Nephron (organoid): Measurements from ENCODE around the gene TOX3.

ENCODE experiments used
- H3K27ac Mint-ChIP-seq, 3 experiments: 2 replicates each; pipeline ENCODE4 v1.8.0; 2020; ENCODE audit warnings: mixed read lengths in 3 of 3, mild to moderate bottlenecking in 2 of 3, moderate library complexity in 1 of 3
- H3K27me3 Mint-ChIP-seq: 2 replicates; pipeline ENCODE4 v1.8.0; 2021; ENCODE audit warnings: low read depth, mild to moderate bottlenecking, moderate library complexity, mixed read lengths
- H3K36me3 Mint-ChIP-seq: 2 replicates; pipeline ENCODE4 v1.8.0; 2020; ENCODE audit warnings: low read depth, mixed read lengths
- H3K4me1 Mint-ChIP-seq: 2 replicates; pipeline ENCODE4 v1.8.0; 2020; ENCODE audit warnings: mixed read lengths
- H3K4me3 Mint-ChIP-seq, 3 experiments: 2 replicates each; pipeline ENCODE4 v1.8.0; 2020; ENCODE audit warnings: mild to moderate bottlenecking in 3 of 3, mixed read lengths in 3 of 3, moderate library complexity in 2 of 3
- H3K9me3 Mint-ChIP-seq: 2 replicates; pipeline ENCODE4 v1.8.0; 2020; ENCODE audit warnings: mixed read lengths
- TF ChIP-seq, protein P1 (sequence below), 3 experiments: fragments of 200-600 bp; sonication (generic); IDR thresholded peaks; one replicate each; pipeline ENCODE4 v1.5.0; 2021; ENCODE audit warnings: antibody characterized with exemption in 3 of 3; ENCODE audit not compliant: unreplicated experiment in 3 of 3

The TOX3 gene

DNA sequence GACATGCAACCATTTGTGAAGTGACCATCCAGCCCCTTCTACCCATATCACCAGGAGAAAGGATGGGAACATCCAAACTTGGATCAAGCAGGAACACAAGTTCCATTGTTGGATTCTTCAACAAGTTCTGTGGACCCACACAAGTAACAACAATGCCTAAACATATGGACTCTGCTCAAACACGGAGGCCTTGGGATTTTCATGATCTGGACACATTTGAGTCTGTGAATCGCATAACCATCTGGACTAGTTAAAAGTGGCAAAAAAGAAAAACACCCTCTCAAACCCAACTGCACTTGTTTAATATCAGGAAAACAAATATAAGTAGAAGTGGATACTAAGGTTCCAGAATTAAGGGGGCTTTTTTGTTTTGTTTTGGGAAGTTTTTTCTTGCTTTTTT, 70.8 kb downstream of the TOX3 start:
- no peak overlapping the region for H3K27ac Mint-ChIP-seq
- no peaks in the 10 kb centered on the region for H3K36me3 Mint-ChIP-seq
- no peaks in the 10 kb centered on the region for H3K4me1 Mint-ChIP-seq
- TF ChIP-seq, protein P1, sequence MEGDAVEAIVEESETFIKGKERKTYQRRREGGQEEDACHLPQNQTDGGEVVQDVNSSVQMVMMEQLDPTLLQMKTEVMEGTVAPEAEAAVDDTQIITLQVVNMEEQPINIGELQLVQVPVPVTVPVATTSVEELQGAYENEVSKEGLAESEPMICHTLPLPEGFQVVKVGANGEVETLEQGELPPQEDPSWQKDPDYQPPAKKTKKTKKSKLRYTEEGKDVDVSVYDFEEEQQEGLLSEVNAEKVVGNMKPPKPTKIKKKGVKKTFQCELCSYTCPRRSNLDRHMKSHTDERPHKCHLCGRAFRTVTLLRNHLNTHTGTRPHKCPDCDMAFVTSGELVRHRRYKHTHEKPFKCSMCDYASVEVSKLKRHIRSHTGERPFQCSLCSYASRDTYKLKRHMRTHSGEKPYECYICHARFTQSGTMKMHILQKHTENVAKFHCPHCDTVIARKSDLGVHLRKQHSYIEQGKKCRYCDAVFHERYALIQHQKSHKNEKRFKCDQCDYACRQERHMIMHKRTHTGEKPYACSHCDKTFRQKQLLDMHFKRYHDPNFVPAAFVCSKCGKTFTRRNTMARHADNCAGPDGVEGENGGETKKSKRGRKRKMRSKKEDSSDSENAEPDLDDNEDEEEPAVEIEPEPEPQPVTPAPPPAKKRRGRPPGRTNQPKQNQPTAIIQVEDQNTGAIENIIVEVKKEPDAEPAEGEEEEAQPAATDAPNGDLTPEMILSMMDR (IDR thresholded peaks at IDR 0.05; ENCODE audit: unreplicated experiment in 3 of 3): no peak
- no peaks in the 10 kb centered on the region for H3K9me3 Mint-ChIP-seq
- no peaks in the 10 kb centered on the region for H3K27me3 Mint-ChIP-seq
- no peak overlapping the region for H3K4me3 Mint-ChIP-seq

DNA sequence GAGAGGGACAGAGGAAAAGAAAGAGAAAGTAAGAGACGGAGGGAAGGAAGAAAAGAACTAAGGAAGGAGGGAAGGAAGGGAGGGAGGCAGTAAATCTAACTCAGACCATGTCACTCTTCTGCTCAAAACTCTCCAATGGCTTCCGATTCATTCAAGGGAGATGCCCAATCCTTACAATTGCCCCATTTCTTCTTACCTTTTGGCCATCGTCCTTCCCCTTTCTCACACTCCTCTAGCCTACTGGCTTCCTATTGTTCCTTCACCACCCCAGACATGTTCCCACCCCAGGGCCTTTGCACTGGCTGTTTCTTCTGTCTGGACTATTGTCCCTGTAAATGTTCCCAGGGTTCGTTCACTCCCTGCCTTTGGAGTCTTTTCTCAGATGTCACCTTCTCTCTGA, 72.3 kb downstream of the TOX3 start:
- Mint-ChIP-seq H3K27me3 (no peaks in the 10 kb centered on the region), H3K36me3 (no peaks in the 10 kb centered on the region), H3K4me1 (no peaks in the 10 kb centered on the region), H3K4me3 (no peak overlapping the region), H3K27ac (no peak overlapping the region), H3K9me3 (no peaks in the 10 kb centered on the region)
- TF ChIP-seq, protein P1 (IDR thresholded peaks at IDR 0.05; ENCODE audit: unreplicated experiment in 3 of 3): no peak

DNA sequence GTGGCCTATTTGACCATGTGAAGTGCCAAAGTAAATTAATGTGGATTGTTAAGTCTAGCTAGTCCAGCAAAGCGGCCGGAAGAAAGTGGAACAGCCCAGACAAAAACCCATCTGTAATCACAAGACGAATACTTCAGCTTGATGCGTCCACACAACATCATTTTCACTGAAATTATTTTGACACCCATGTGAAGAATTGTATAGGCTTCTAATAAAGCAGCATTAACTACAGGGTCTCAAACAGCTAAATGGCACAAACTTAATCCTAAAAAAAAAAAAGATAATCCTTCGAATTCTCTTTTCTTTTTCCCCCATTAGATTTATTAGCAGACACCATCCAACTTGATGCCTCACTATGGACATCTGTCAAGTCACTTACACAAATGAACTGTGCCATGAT, 73.8 kb downstream of the TOX3 start:
- TF ChIP-seq, protein P1 (IDR thresholded peaks at IDR 0.05; ENCODE audit: unreplicated experiment in 3 of 3): no peak
- no peak overlapping the region for H3K4me3 Mint-ChIP-seq
- H3K36me3 Mint-ChIP-seq: no peaks in the 10 kb centered on the region
- no peaks in the 10 kb centered on the region for H3K9me3 Mint-ChIP-seq
- no peak overlapping the region for H3K27ac Mint-ChIP-seq
- peaks cover 6% of the 10 kb centered on the region for H3K4me1 Mint-ChIP-seq
- H3K27me3 Mint-ChIP-seq: no peaks in the 10 kb centered on the region

DNA sequence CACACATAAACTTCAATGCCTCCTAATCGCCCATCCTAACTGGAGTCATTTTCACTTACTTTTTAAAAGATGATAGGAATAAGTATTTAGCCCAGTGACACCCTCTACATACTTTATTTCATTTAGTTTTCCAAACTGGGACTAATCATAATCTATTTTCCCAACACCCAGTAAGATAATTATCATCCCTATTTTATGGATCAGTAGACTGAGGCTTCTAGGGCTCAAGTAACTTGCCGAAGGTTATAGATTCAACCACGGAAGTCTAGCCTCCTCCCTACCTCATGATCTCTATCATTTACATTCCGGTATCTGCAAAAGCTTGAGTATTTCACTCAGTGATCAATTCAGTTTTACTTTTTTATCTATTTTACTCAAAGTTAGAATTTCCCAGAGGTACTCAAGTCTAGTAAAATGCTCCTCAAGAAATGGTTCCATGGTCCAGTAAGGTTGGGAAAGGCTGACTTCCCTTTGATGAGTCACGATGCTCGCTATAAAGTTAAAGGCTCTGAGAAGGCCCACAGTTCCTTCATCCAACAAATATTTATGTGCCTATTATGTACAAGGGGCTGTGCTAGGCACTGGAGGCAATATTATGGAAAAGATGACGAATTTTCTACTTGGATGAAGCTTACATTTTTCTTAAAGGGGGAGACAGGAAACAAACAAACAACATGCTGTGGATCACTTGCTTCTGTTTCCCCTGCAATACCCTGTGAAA, 75.1 kb downstream of the TOX3 start:
- Mint-ChIP-seq H3K4me3 (no peak overlapping the region), H3K4me1 (peaks cover 12% of the 10 kb centered on the region), H3K36me3 (no peaks in the 10 kb centered on the region), H3K27me3 (no peaks in the 10 kb centered on the region), H3K27ac (no peak overlapping the region), H3K9me3 (no peaks in the 10 kb centered on the region)
- TF ChIP-seq, protein P1 (IDR thresholded peaks at IDR 0.05; ENCODE audit: unreplicated experiment in 3 of 3): no peak

DNA sequence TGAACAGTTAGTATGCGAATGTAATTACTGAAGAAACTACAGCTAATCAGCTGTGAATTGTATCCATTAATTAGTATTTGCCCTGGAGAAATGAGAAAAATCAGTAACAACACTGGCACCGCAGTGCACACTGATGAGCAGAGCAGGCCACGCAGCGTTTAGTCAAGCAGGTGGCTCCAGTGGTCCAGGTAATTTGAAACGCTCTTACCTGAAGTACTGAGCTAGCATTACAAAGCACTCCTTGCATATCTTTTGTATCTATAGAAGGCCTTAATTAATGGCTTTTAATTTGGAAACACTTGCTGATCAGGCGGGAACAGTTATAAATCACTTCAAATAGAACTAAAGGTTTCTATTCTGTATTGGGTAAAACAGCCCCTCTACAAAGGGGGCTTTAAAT, 76.4 kb downstream of the TOX3 start:
- Mint-ChIP-seq H3K4me1 (peaks cover 12% of the 10 kb centered on the region), H3K9me3 (no peaks in the 10 kb centered on the region), H3K4me3 (no peak overlapping the region), H3K36me3 (no peaks in the 10 kb centered on the region), H3K27ac (no peak overlapping the region), H3K27me3 (no peaks in the 10 kb centered on the region)
- TF ChIP-seq, protein P1 (IDR thresholded peaks at IDR 0.05; ENCODE audit: unreplicated experiment in 3 of 3): no peak

DNA sequence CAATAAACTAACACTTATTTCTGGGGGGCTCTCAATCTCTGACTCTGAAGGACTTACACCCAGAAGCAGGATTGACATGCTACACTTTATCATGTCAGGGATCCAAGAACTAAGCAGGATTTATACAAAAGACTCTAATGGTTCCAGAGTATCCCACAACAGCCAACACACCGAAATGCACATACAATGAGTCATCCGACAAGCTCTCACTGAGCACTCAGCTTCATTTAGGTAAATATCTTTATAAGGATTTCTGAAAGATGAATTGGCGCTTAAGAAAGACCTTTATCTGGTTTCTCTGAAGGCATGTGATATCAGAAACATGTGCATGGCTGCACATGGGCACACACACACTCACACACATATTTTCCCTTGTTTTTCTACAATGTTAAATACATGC, 77.2 kb downstream of the TOX3 start:
- Mint-ChIP-seq H3K27me3 (no peaks in the 10 kb centered on the region), H3K36me3 (no peaks in the 10 kb centered on the region), H3K4me1 (peaks cover 12% of the 10 kb centered on the region), H3K27ac (no peak overlapping the region), H3K4me3 (no peak overlapping the region), H3K9me3 (no peaks in the 10 kb centered on the region)
- TF ChIP-seq, protein P1 (IDR thresholded peaks at IDR 0.05; ENCODE audit: unreplicated experiment in 3 of 3): no peak
